ENCODE results near the gene CTTN. TPM values are rescaled to one million over a fixed set of nuclear protein-coding genes. Genes with fewer than 3 reads are reported as not detected.

CTTN gene
- total and polyA plus RNA-seq, 9 of the 15 experiments (the other 6 are each of a cell fraction or from before 2014, with no cell fraction given): 9.9 to 158 (median 99.7) TPM

- no peaks in the 10 kb centered on the region for H4K20me1 ChIP-seq (replicated peaks; ENCODE audit: control insufficient read depth, insufficient read depth, low read length)
- in situ Hi-C loops (cut with MboI) (no loop called here), intact Hi-C loops (cut with micrococcal nuclease) (no loop called here)
- ChIA-PET POLR2A (interaction anchor here (0.6 to 2.6 kb wide), 3 partner anchors 11 to 202 kb away, joined by 3 to 14 read pairs (median 3); partner anchors contain the start of gene CTTN), CTCF (ENCODE audit: low intra/inter-chr PET ratio) (no interaction called here)
- H3K79me2 ChIP-seq (ENCODE audit: control insufficient read depth, insufficient read depth, low read length): no peaks in the 10 kb centered on the region
- peaks cover 86% of the 10 kb centered on the region for H3K36me3 ChIP-seq (ENCODE audit: control insufficient read depth, insufficient read depth, low read length)
- no peak overlapping the region for H2AFZ ChIP-seq (ENCODE audit: low read depth, low read length)
- ATAC-seq: no peak
- no peak overlapping the region for H3K4me3 ChIP-seq
- H3K9me3 ChIP-seq (replicated peaks; ENCODE audit: control insufficient read depth, insufficient read depth, low read depth, low read length): no peaks in the 10 kb centered on the region
- no peaks in the 10 kb centered on the region for H3K27me3 ChIP-seq (ENCODE audit: control insufficient read depth in 2 of 2, insufficient read depth in 2 of 2, low read length in 2 of 2)
- BruUV-seq (replicated peaks): no TSS peak
- H3K9me1 ChIP-seq (ENCODE audit: control insufficient read depth, insufficient read depth, low read length): no peaks in the 10 kb centered on the region
- DNase-seq (ENCODE audit: extremely low read depth in 1 of 4, low spot score in 3 of 4): no peak
- H3K4me2 ChIP-seq (ENCODE audit: insufficient read depth, low read length): no peak overlapping the region
- TF ChIP-seq SOX6 (IDR thresholded peaks at IDR 0.05) (no peak), ZNF175 (CRISPR knock-in tag; IDR thresholded peaks at IDR 0.05; ENCODE audit: low read depth) (no peak), ATF2 (CRISPR knock-in tag; IDR thresholded peaks at IDR 0.05) (no peak), CBX1 (IDR thresholded peaks at IDR 0.05; ENCODE audit: low read depth) (no peak), TCF7 (IDR thresholded peaks at IDR 0.05; ENCODE audit: borderline replicate concordance) (no peak), NCOA1 (IDR thresholded peaks at IDR 0.05; ENCODE audit: low read depth) (no peak), CCNT2 (IDR thresholded peaks at IDR 0.05; ENCODE audit: borderline replicate concordance, extremely low read depth, insufficient read length, low read depth, low read length) (no peak), NCOA6 (IDR thresholded peaks at IDR 0.05) (no peak), NFRKB (IDR thresholded peaks at IDR 0.05; ENCODE audit: low read depth) (no peak), ZNF592 (IDR thresholded peaks at IDR 0.05) (no peak)
- no peak overlapping the region for H3K27ac ChIP-seq (ENCODE audit: extremely low read depth, low read depth, low read length)
- H3K4me1 ChIP-seq (replicated peaks in 1 of 2; ENCODE audit: control insufficient read depth in 2 of 2, insufficient read depth in 2 of 2, low read length in 2 of 2): peaks cover 0 to 8% of the 10 kb centered on the region in 2 experiments; a peak in 1 of 5 replicates
- no peak for FAIRE-seq
- no peak overlapping the region for H3K9ac ChIP-seq (ENCODE audit: insufficient read depth in 1 of 2, low read depth in 2 of 2, low read length in 2 of 2)
- 85% methylated on average over 11 of the region's 11 CpGs for WGBS (ENCODE audit: insufficient coverage, low coverage, missing lambda C conversion rate)
Observed at GRCh38 chr11:70429724-70430521, 31.6 kb downstream of the CTTN start.

All from K562 (cell line).